GM12878 (cell line): ENCODE measurements around the gene ATP5F1A. TPM values are rescaled to one million over a fixed set of nuclear protein-coding genes. Genes with fewer than 3 reads are reported as not detected.

Experiments
- EGR1 ChIP-seq, 2 experiments: IDR thresholded peaks; 1 replicate in 1 of 2; 2 replicates in 1 of 2; pipeline ENCODE4 v1.6.1; 2011 to 2012; ENCODE audit warnings: low read depth in 2 of 2, low read length in 2 of 2, borderline replicate concordance in 1 of 2, mild to moderate bottlenecking in 1 of 2, moderate library complexity in 1 of 2
- GABPA ChIP-seq: IDR thresholded peaks from 2 replicates; pipeline ENCODE4 v1.6.1; 2014; ENCODE audit warnings: antibody characterized with exemption, low read depth, mild to moderate bottlenecking, inconsistent platforms
- PAX5 ChIP-seq: IDR thresholded peaks from 2 replicates; pipeline ENCODE4 v1.6.1; 2011; ENCODE audit warnings: low read depth, low read length, borderline replicate concordance
- ZNF217 ChIP-seq: fragments of 450-650 bp; IDR thresholded peaks from 2 replicates; pipeline ENCODE4 v1.6.1; 2017; ENCODE audit warnings: antibody characterized with exemption, mild to moderate bottlenecking
- polyA plus RNA-seq, 11 experiments: library from polyadenylated mRNA; depleted of rRNA in 4 of 11; unstranded in 6 of 11; stranded (reverse) in 5 of 11; fragments of >200 nt; fragmentation: Nextera tagmentation in 4 of 11; fragmentation: Illumina TruSeq in 1 of 11; extraction: Ambion mirVana in 4 of 11; extraction: Trizol in 1 of 11; gene quantifications; 1 replicate in 1 of 11; 2 replicates in 10 of 11; pipeline versions ENCODE4 v1.2.1 to v1.2.3, GENCODE V29; 2011 to 2016; ENCODE audit warnings: inconsistent platforms in 2 of 11, missing spikeins in 2 of 11, low read depth in 1 of 11
- total RNA-seq, 4 experiments: library from RNA; depleted of rRNA in 3 of 4; stranded (reverse); fragments of >200 nt in 3 of 4; fragmentation: Illumina TruSeq in 1 of 4; extraction: Trizol in 1 of 4; gene quantifications; 2 replicates each; pipeline versions ENCODE4 v1.2.1 to v1.2.3, GENCODE V29; 2013 to 2021
- TF ChIP-seq, protein P1 (sequence below): fragments of 450-650 bp; IDR thresholded peaks from 2 replicates; pipeline ENCODE4 v1.6.1; 2018; ENCODE audit warnings: borderline replicate concordance, mild to moderate bottlenecking; ENCODE audit not compliant: partially characterized antibody
- TF ChIP-seq, protein P2 (sequence below): fragments of 450-650 bp; IDR thresholded peaks from 2 replicates; pipeline ENCODE4 v1.6.1; 2017; ENCODE audit warnings: antibody characterized with exemption, mild to moderate bottlenecking, moderate library complexity
- TF ChIP-seq, protein P3 (sequence below): IDR thresholded peaks from 2 replicates; pipeline ENCODE4 v1.6.1; 2012; ENCODE audit warnings: low read depth, low read length, improper control_type of control experiment
- TF ChIP-seq, protein P4 (sequence below): IDR thresholded peaks from 2 replicates; pipeline ENCODE4 v1.6.1; 2012; ENCODE audit warnings: low read depth, low read length, improper control_type of control experiment

Gene ATP5F1A
- total and polyA plus RNA-seq, 10 of the 15 experiments (the other 5 are each of a cell fraction or from before 2014, with no cell fraction given): 592 to 1,161 (median 723) TPM

DNA sequence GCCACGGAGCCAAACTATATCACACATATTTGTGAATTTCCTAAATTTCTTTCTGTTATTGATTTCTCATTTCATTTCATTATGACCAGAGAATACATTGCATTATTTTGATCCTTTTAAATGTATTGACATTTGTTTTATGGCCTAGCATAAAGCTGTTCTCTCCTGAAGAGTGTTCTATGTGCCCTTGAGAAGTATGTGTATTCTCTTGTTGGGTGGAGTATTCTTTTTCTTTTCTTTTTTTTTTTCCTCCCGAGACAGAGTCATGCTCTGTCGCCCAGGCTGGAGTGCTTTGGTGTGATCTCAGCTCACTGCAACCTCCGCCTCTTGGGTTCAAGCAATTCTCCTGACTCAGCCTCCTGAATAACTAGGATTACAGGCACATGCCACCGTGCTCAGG, 11.3 kb upstream of the ATP5F1A start (continued):
- TF ChIP-seq PAX5: no peak
- TF ChIP-seq EGR1 (IDR thresholded peaks at IDR 0.05; ENCODE audit: borderline replicate concordance in 1 of 2, low read depth in 2 of 2, low read length in 2 of 2): no peak
- TF ChIP-seq, protein P1, sequence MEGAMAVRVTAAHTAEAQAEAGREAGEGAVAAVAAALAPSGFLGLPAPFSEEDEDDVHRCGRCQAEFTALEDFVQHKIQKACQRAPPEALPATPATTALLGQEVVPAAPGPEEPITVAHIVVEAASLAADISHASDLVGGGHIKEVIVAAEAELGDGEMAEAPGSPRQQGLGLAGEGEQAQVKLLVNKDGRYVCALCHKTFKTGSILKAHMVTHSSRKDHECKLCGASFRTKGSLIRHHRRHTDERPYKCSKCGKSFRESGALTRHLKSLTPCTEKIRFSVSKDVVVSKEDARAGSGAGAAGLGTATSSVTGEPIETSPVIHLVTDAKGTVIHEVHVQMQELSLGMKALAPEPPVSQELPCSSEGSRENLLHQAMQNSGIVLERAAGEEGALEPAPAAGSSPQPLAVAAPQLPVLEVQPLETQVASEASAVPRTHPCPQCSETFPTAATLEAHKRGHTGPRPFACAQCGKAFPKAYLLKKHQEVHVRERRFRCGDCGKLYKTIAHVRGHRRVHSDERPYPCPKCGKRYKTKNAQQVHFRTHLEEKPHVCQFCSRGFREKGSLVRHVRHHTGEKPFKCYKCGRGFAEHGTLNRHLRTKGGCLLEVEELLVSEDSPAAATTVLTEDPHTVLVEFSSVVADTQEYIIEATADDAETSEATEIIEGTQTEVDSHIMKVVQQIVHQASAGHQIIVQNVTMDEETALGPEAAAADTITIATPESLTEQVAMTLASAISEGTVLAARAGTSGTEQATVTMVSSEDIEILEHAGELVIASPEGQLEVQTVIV: no peak
- no peak for TF ChIP-seq ZNF217
- TF ChIP-seq GABPA: no peak
- TF ChIP-seq, protein P2, sequence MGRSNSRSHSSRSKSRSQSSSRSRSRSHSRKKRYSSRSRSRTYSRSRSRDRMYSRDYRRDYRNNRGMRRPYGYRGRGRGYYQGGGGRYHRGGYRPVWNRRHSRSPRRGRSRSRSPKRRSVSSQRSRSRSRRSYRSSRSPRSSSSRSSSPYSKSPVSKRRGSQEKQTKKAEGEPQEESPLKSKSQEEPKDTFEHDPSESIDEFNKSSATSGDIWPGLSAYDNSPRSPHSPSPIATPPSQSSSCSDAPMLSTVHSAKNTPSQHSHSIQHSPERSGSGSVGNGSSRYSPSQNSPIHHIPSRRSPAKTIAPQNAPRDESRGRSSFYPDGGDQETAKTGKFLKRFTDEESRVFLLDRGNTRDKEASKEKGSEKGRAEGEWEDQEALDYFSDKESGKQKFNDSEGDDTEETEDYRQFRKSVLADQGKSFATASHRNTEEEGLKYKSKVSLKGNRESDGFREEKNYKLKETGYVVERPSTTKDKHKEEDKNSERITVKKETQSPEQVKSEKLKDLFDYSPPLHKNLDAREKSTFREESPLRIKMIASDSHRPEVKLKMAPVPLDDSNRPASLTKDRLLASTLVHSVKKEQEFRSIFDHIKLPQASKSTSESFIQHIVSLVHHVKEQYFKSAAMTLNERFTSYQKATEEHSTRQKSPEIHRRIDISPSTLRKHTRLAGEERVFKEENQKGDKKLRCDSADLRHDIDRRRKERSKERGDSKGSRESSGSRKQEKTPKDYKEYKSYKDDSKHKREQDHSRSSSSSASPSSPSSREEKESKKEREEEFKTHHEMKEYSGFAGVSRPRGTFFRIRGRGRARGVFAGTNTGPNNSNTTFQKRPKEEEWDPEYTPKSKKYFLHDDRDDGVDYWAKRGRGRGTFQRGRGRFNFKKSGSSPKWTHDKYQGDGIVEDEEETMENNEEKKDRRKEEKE: no peak
- TF ChIP-seq, protein P3, sequence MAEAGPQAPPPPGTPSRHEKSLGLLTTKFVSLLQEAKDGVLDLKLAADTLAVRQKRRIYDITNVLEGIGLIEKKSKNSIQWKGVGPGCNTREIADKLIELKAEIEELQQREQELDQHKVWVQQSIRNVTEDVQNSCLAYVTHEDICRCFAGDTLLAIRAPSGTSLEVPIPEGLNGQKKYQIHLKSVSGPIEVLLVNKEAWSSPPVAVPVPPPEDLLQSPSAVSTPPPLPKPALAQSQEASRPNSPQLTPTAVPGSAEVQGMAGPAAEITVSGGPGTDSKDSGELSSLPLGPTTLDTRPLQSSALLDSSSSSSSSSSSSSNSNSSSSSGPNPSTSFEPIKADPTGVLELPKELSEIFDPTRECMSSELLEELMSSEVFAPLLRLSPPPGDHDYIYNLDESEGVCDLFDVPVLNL: no peak
- TF ChIP-seq, protein P4, sequence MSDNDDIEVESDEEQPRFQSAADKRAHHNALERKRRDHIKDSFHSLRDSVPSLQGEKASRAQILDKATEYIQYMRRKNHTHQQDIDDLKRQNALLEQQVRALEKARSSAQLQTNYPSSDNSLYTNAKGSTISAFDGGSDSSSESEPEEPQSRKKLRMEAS: no peak
